ENCODE data around the gene DSCAM.

DNA sequence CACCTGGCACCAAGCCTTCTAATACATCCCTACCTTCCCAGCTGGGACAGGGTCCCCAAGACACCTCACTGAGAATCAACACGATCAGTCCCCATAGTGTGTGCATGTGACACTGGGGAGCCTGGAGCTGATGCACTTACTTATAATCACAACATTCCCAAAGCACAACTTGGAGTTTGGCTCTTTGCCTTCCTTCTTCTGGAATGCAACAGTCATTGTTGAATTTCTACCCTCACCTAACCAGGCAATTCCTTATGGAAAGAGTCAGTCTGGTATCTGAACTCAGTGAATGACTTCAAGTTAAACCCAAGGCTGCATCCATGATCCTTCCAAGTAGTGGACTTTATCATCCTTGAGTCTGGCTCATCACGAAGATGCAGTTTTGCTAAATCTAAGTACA, 86.1 kb downstream of the DSCAM start:
- no peak for TF ChIP-seq CTCF (IDR thresholded peaks at IDR 0.05; ENCODE audit: insufficient read depth, low read length, poor library complexity, severe bottlenecking)
- TF ChIP-seq EZH2phosphoT487 (conservative IDR thresholded peaks at IDR 0.05; ENCODE audit: low read length), result no peak

All from SU-DHL-6 (cell line).